ENCODE data around the gene FER.

The FER gene

GRCh38 chr5:109231331-109231730 lies 483.6 kb downstream of the FER start:
- no peaks in the 10 kb centered on the region for H3K27me3 ChIP-seq (ENCODE audit: control insufficient read depth, low read length)
- H3F3A ChIP-seq (ENCODE audit: control insufficient read depth, insufficient read depth): no peaks in the 10 kb centered on the region
- no peak overlapping the region for H3K4me3 ChIP-seq (ENCODE audit: low read length)
- TF ChIP-seq EZH2phosphoT487 (IDR thresholded peaks at IDR 0.05; ENCODE audit: borderline replicate concordance, low read length) (no peak), CTCF (IDR thresholded peaks at IDR 0.05; ENCODE audit: low read depth, low read length, poor library complexity, severe bottlenecking) (no peak)
- no peak overlapping the region for H3K27ac ChIP-seq (ENCODE audit: low read depth, low read length)
- no peaks in the 10 kb centered on the region for H4K20me1 ChIP-seq (ENCODE audit: control insufficient read depth, insufficient read depth, low read depth, low read length)
- H3K79me2 ChIP-seq (ENCODE audit: control insufficient read depth, low read length): no peaks in the 10 kb centered on the region
- H3K36me3 ChIP-seq (ENCODE audit: control insufficient read depth, low read length): no peaks in the 10 kb centered on the region
- no peaks in the 10 kb centered on the region for H3K4me1 ChIP-seq (ENCODE audit: control insufficient read depth, low read length)
- H3K4me2 ChIP-seq (ENCODE audit: low read length): no peak overlapping the region
- H3K9me3 ChIP-seq (ENCODE audit: control insufficient read depth, insufficient read depth, low read length): no peaks in the 10 kb centered on the region
- H3K9me2 ChIP-seq (replicated peaks; ENCODE audit: control insufficient read depth, low read length): no peaks in the 10 kb centered on the region

GRCh38 chr5:109234381-109234780 lies 486.7 kb downstream of the FER start:
- Histone ChIP-seq H4K20me1 (ENCODE audit: control insufficient read depth, insufficient read depth, low read depth, low read length) (no peaks in the 10 kb centered on the region), H3K9me2 (replicated peaks; ENCODE audit: control insufficient read depth, low read length) (no peaks in the 10 kb centered on the region), H3K36me3 (ENCODE audit: control insufficient read depth, low read length) (no peaks in the 10 kb centered on the region), H3K27ac (ENCODE audit: low read depth, low read length) (no peak overlapping the region), H3F3A (ENCODE audit: control insufficient read depth, insufficient read depth) (no peaks in the 10 kb centered on the region), H3K4me3 (ENCODE audit: low read length) (no peak overlapping the region), H3K9me3 (ENCODE audit: control insufficient read depth, insufficient read depth, low read length) (no peaks in the 10 kb centered on the region), H3K27me3 (ENCODE audit: control insufficient read depth, low read length) (no peaks in the 10 kb centered on the region), H3K79me2 (ENCODE audit: control insufficient read depth, low read length) (no peaks in the 10 kb centered on the region), H3K4me2 (ENCODE audit: low read length) (no peak overlapping the region), H3K4me1 (ENCODE audit: control insufficient read depth, low read length) (no peaks in the 10 kb centered on the region)
- TF ChIP-seq CTCF (IDR thresholded peaks at IDR 0.05; ENCODE audit: low read depth, low read length, poor library complexity, severe bottlenecking): no peak
- no peak for TF ChIP-seq EZH2phosphoT487 (IDR thresholded peaks at IDR 0.05; ENCODE audit: borderline replicate concordance, low read length)

GRCh38 chr5:109239456-109239855 lies 491.8 kb downstream of the FER start:
- H3K4me3 ChIP-seq (ENCODE audit: low read length): no peak overlapping the region
- H3F3A ChIP-seq (ENCODE audit: control insufficient read depth, insufficient read depth): no peaks in the 10 kb centered on the region
- H4K20me1 ChIP-seq (ENCODE audit: control insufficient read depth, insufficient read depth, low read depth, low read length): no peaks in the 10 kb centered on the region
- TF ChIP-seq EZH2phosphoT487 (IDR thresholded peaks at IDR 0.05; ENCODE audit: borderline replicate concordance, low read length) (no peak), CTCF (IDR thresholded peaks at IDR 0.05; ENCODE audit: low read depth, low read length, poor library complexity, severe bottlenecking) (no peak)
- no peaks in the 10 kb centered on the region for H3K27me3 ChIP-seq (ENCODE audit: control insufficient read depth, low read length)
- no peaks in the 10 kb centered on the region for H3K9me2 ChIP-seq (replicated peaks; ENCODE audit: control insufficient read depth, low read length)
- no peak overlapping the region for H3K4me2 ChIP-seq (ENCODE audit: low read length)
- H3K79me2 ChIP-seq (ENCODE audit: control insufficient read depth, low read length): no peaks in the 10 kb centered on the region
- H3K9me3 ChIP-seq (ENCODE audit: control insufficient read depth, insufficient read depth, low read length): no peaks in the 10 kb centered on the region
- H3K4me1 ChIP-seq (ENCODE audit: control insufficient read depth, low read length): no peaks in the 10 kb centered on the region
- no peak overlapping the region for H3K27ac ChIP-seq (ENCODE audit: low read depth, low read length)
- no peaks in the 10 kb centered on the region for H3K36me3 ChIP-seq (ENCODE audit: control insufficient read depth, low read length)

- H3K36me3 ChIP-seq (ENCODE audit: control insufficient read depth, low read length): no peaks in the 10 kb centered on the region
- H4K20me1 ChIP-seq (ENCODE audit: control insufficient read depth, insufficient read depth, low read depth, low read length): no peaks in the 10 kb centered on the region
- H3K4me2 ChIP-seq (ENCODE audit: low read length): no peak overlapping the region
- H3K9me3 ChIP-seq (ENCODE audit: control insufficient read depth, insufficient read depth, low read length): peaks cover 13% of the 10 kb centered on the region
- H3K4me1 ChIP-seq (ENCODE audit: control insufficient read depth, low read length): no peaks in the 10 kb centered on the region
- H3K27me3 ChIP-seq (ENCODE audit: control insufficient read depth, low read length): no peaks in the 10 kb centered on the region
- no peak overlapping the region for H3K27ac ChIP-seq (ENCODE audit: low read depth, low read length)
- H3K79me2 ChIP-seq (ENCODE audit: control insufficient read depth, low read length): no peaks in the 10 kb centered on the region
- no peaks in the 10 kb centered on the region for H3K9me2 ChIP-seq (replicated peaks; ENCODE audit: control insufficient read depth, low read length)
- TF ChIP-seq CTCF (IDR thresholded peaks at IDR 0.05; ENCODE audit: low read depth, low read length, poor library complexity, severe bottlenecking) (no peak), EZH2phosphoT487 (IDR thresholded peaks at IDR 0.05; ENCODE audit: borderline replicate concordance, low read length) (no peak)
- no peak overlapping the region for H3K4me3 ChIP-seq (ENCODE audit: low read length)
- no peaks in the 10 kb centered on the region for H3F3A ChIP-seq (ENCODE audit: control insufficient read depth, insufficient read depth)
Observed at GRCh38 chr5:109242518-109242917, 494.8 kb downstream of the FER start.
